A549 (cell line): ENCODE measurements around the gene DECR2. TPM values are rescaled to one million over a fixed set of nuclear protein-coding genes. Genes with fewer than 3 reads are reported as not detected.
"Not testable (repeated sequence)": the region's sequence is repeated elsewhere in the genome, so short reads cannot be mapped to it uniquely, and the experiment has no call there.

ENCODE experiments used
- ATAC-seq, 2 experiments: fragments of 200-7000 bp in 1 of 2; fragments of >200 bp in 1 of 2; cut with Nextera tagmentation in 1 of 2; cut with Tn5 transposase in 1 of 2; 3 replicates each; pipeline versions ENCODE4 v1.8.0 to v1.9.1; 2018 to 2020; ENCODE audit warnings: mild to moderate bottlenecking in 1 of 2, moderate library complexity in 1 of 2
- CTCF ChIA-PET: fragments of 300-600 bp; sonication (Branson Sonifier 250); formaldehyde crosslinking; extraction: SDS; loops from one replicate; lab custom pipeline; 2021; ENCODE audit warnings: antibody characterized with exemption, inconsistent platforms; lab: Yijun Ruan, JAX
- POLR2A ChIA-PET: fragments of 350-600 bp; formaldehyde crosslinking; extraction: SDS; loops from one replicate; lab custom pipeline; 2021; ENCODE audit warnings: antibody characterized with exemption, inconsistent platforms; lab: Yijun Ruan, JAX
- DNase-seq, 2 experiments: peaks; one replicate each; pipeline versions ENCODE4 v3.0.0 to v3.0.0-alpha.2; 2011 to 2016; ENCODE audit warnings: low read depth in 1 of 2, low spot score in 1 of 2
- FAIRE-seq: peaks from 2 replicates; lab custom pipeline; 2011; peaks lifted over from hg19 to GRCh38; lab: Jason Lieb, UNC
- H3K27ac ChIP-seq, 2 experiments: fragments of >200 bp; sonication (Bioruptor Twin); formaldehyde crosslinking; 3 replicates each; pipeline ENCODE4 v1.5.1; 2016 to 2017
- H3K4me1 ChIP-seq: fragments of >200 bp; sonication (Bioruptor Twin); formaldehyde crosslinking; 3 replicates; pipeline ENCODE4 v1.6.1; 2016
- H3K4me2 ChIP-seq: fragments of >200 bp; sonication (Bioruptor Twin); formaldehyde crosslinking; 3 replicates; pipeline ENCODE4 v1.6.1; 2016
- H3K4me3 ChIP-seq: fragments of >200 bp; sonication (Bioruptor Twin); formaldehyde crosslinking; 3 replicates; pipeline ENCODE4 v1.5.1; 2016
- H3K9me3 ChIP-seq: fragments of >200 bp; sonication (Bioruptor Twin); formaldehyde crosslinking; 3 replicates; pipeline ENCODE4 v1.6.1; 2016
- CBX2 ChIP-seq: fragments of 200-600 bp; sonication (generic); IDR thresholded peaks from 2 replicates; pipeline ENCODE4 v1.6.1; 2016; ENCODE audit warnings: low read depth, mild to moderate bottlenecking, borderline replicate concordance
- E2F6 ChIP-seq: IDR thresholded peaks from 2 replicates; pipeline ENCODE4 v1.6.1; 2012; ENCODE audit warnings: low read depth, borderline replicate concordance
- ELK1 ChIP-seq: fragments of 150-350 bp; IDR thresholded peaks from 2 replicates; pipeline ENCODE4 v1.6.1; 2014; ENCODE audit warnings: low read depth, mild to moderate bottlenecking, low read length
- ESRRA ChIP-seq: fragments of 150-350 bp; IDR thresholded peaks from 2 replicates; pipeline ENCODE4 v1.6.1; 2014; ENCODE audit warnings: mild to moderate bottlenecking, low read length, borderline replicate concordance
- FOSB ChIP-seq: fragments of 250-450 bp; sonication (Bioruptor Pico); IDR thresholded peaks from 2 replicates; pipeline ENCODE4 v1.5.0; 2020; ENCODE audit warnings: mild to moderate bottlenecking, moderate library complexity
- FOSL2 ChIP-seq, 2 experiments: fragments of 450-650 bp in 1 of 2; fragments of >200 bp in 1 of 2; sonication (Bioruptor Twin) in 1 of 2; formaldehyde crosslinking; IDR thresholded peaks; 2 replicates each; pipeline versions ENCODE4 v1.5.0 to v1.6.1; 2016 to 2020; ENCODE audit warnings: mild to moderate bottlenecking in 1 of 2, moderate library complexity in 1 of 2
- HES2 ChIP-seq: fragments of >200 bp; sonication (Bioruptor Twin); formaldehyde crosslinking; IDR thresholded peaks from 2 replicates; pipeline ENCODE4 v1.6.1; 2016
- HOXB13 ChIP-seq: fragments of 250-450 bp; sonication (Bioruptor Pico); IDR thresholded peaks from 2 replicates; pipeline ENCODE4 v1.5.0; 2020; ENCODE audit warnings: low read depth, mild to moderate bottlenecking, moderate library complexity
- JUNB ChIP-seq: fragments of >200 bp; sonication (Bioruptor Twin); formaldehyde crosslinking; IDR thresholded peaks from 2 replicates; pipeline ENCODE4 v1.6.1; 2016
- KDM1A ChIP-seq: fragments of 200-600 bp; sonication (generic); IDR thresholded peaks from 2 replicates; pipeline ENCODE4 v1.6.1; 2016; ENCODE audit warnings: low read depth, mild to moderate bottlenecking
- MAFK ChIP-seq: fragments of 450-650 bp; IDR thresholded peaks from 2 replicates; pipeline ENCODE4 v1.6.1; 2014; ENCODE audit not compliant: partially characterized antibody
- MAX ChIP-seq: IDR thresholded peaks from 2 replicates; pipeline ENCODE4 v1.6.1; 2012
- NPAS2 ChIP-seq: fragments of 250-450 bp; sonication (Bioruptor Pico); IDR thresholded peaks from 2 replicates; pipeline ENCODE4 v1.8.0; 2022; ENCODE audit warnings: mild to moderate bottlenecking, moderate library complexity, borderline replicate concordance
- RAD21 ChIP-seq, 2 experiments: fragments of >200 bp in 1 of 2; sonication (Bioruptor Twin) in 1 of 2; formaldehyde crosslinking in 1 of 2; IDR thresholded peaks in 1 of 2; conservative IDR thresholded peaks in 1 of 2; 2 replicates in 1 of 2; 3 replicates in 1 of 2; pipeline ENCODE4 v1.6.1; 2012 to 2018; ENCODE audit warnings: inconsistent platforms in 1 of 2
- RARB ChIP-seq: fragments of 250-450 bp; sonication (Bioruptor Pico); IDR thresholded peaks from 2 replicates; pipeline ENCODE4 v1.8.0; 2021; ENCODE audit warnings: mild to moderate bottlenecking, moderate library complexity
- REST ChIP-seq: fragments of 200-600 bp; sonication (generic); IDR thresholded peaks from 2 replicates; pipeline ENCODE4 v1.6.1; 2016; ENCODE audit warnings: antibody characterized with exemption, mild to moderate bottlenecking, moderate library complexity
- SREBF2 ChIP-seq: fragments of 450-650 bp; IDR thresholded peaks from 2 replicates; pipeline ENCODE4 v1.6.1; 2014; ENCODE audit warnings: mild to moderate bottlenecking, moderate library complexity
- TFCP2L1 ChIP-seq: fragments of 250-450 bp; sonication (Bioruptor Pico); IDR thresholded peaks from 2 replicates; pipeline ENCODE4 v1.5.0; 2021; ENCODE audit warnings: mild to moderate bottlenecking
- ZSCAN20 ChIP-seq: fragments of 250-450 bp; sonication (Bioruptor Pico); IDR thresholded peaks from 2 replicates; pipeline ENCODE4 v1.8.0; 2022; ENCODE audit warnings: mild to moderate bottlenecking, moderate library complexity
- WGBS: methylation state at CpG from one replicate; pipeline ENCODE4 v1.1.6; 2017; ENCODE audit errors: missing lambda C conversion rate; 5-methylcytosine and 5-hydroxymethylcytosine counted together
- polyA plus RNA-seq, 4 experiments: library from polyadenylated mRNA; depleted of rRNA in 3 of 4; stranded (reverse); fragments of >200 nt; fragmentation: RNase III in 1 of 4; extraction: RNeasy Plus Mini Kit Qiagen cat#74134 plus additional on column Dnase treatment in 1 of 4; gene quantifications; 2 replicates in 3 of 4; 3 replicates in 1 of 4; pipeline ENCODE4 v1.2.3, GENCODE V29; 2011 to 2017

Gene DECR2
- polyA plus RNA-seq, 2 of the 4 experiments (the other 2 are of a cell fraction) = 15.5 to 34.2 TPM

- no peaks in the 10 kb centered on the region for H3K9me3 ChIP-seq
- POLR2A ChIA-PET = no interaction called here
- FAIRE-seq = no peak
- no peak for ATAC-seq
- DNase-seq = no peak
- no peak overlapping the region for H3K4me3 ChIP-seq
- no peak overlapping the region for H3K27ac ChIP-seq
- peaks cover 5% of the 10 kb centered on the region; the same call in 2 of the 3 replicates for H3K4me1 ChIP-seq
- WGBS = 91% methylated on average over 28 of the region's 42 CpGs
- no peak for TF ChIP-seq TFCP2L1 (CRISPR knock-in tag)
- TF ChIP-seq HOXB13 (CRISPR knock-in tag) = no peak
- no peak for TF ChIP-seq RARB (CRISPR knock-in tag)
- no peak for TF ChIP-seq SREBF2
- no peak for TF ChIP-seq FOSB (CRISPR knock-in tag)
- H3K4me2 ChIP-seq = no peak overlapping the region
- CTCF ChIA-PET = no interaction called here
Measured at GRCh38 chr16:377419-377951, 24.2 kb upstream of the DECR2 start.

GRCh38 chr16:378113-378820 is 23.4 kb upstream of the DECR2 start:
- 98% methylated on average over 11 of the region's 36 CpGs for WGBS
- H3K4me3 ChIP-seq, FAIRE-seq, H3K4me2 ChIP-seq, POLR2A ChIA-PET, DNase-seq, H3K27ac ChIP-seq, ATAC-seq, H3K9me3 ChIP-seq: not testable (repeated sequence)
- H3K4me1 ChIP-seq = peaks cover 10% of the 10 kb centered on the region; the same call in 2 of the 3 replicates
- CTCF ChIA-PET = interaction anchor here (3.4 kb wide), 1 partner anchor 16 kb away, joined by 11 read pairs; no protein-coding TSS in a partner anchor

- H3K27ac ChIP-seq = no peak overlapping the region
- H3K4me1 ChIP-seq = peaks cover 10% of the 10 kb centered on the region; the same call in 2 of the 3 replicates
- TF ChIP-seq HES2 (no peak), E2F6 (no peak), NPAS2 (CRISPR knock-in tag) (no peak), HOXB13 (CRISPR knock-in tag) (no peak), RAD21 (conservative IDR thresholded peaks at IDR 0.05 in 1 of 2, IDR thresholded peaks at IDR 0.05 in 1 of 2) (no peak)
- no peak for FAIRE-seq
- 70% methylated on average over 7 of the region's 14 CpGs for WGBS
- H3K9me3 ChIP-seq = no peaks in the 10 kb centered on the region
- no peak overlapping the region for H3K4me3 ChIP-seq
- POLR2A ChIA-PET = no interaction called here
- no peak for ATAC-seq
- H3K4me2 ChIP-seq = no peak overlapping the region
- DNase-seq = no peak
- CTCF ChIA-PET = interaction anchor here (1.2 to 3.4 kb wide), 2 partner anchors 8 to 16 kb away, joined by 5 to 11 read pairs; partner anchors contain the start of gene MRPL28
Measured at GRCh38 chr16:378821-379182, 22.9 kb upstream of the DECR2 start.

- Histone ChIP-seq H3K4me1 (peaks cover 10% of the 10 kb centered on the region; the same call in 2 of the 3 replicates), H3K9me3 (no peaks in the 10 kb centered on the region), H3K4me3 (no peak overlapping the region), H3K4me2 (no peak overlapping the region), H3K27ac (no peak overlapping the region)
- CTCF ChIA-PET = interaction anchor here (1.2 to 3.4 kb wide), 2 partner anchors 9 to 17 kb away, joined by 5 to 11 read pairs; partner anchors contain the start of gene MRPL28
- no peak for FAIRE-seq
- no peak for ATAC-seq
- WGBS = 86% methylated on average over 10 of the region's 16 CpGs
- POLR2A ChIA-PET = no interaction called here
- no peak for DNase-seq
- TF ChIP-seq ESRRA (no peak), REST (no peak), CBX2 (no peak), FOSL2 (IDR thresholded peaks at IDR 0.05) (no peak), FOSL2 (CRISPR knock-in tag; IDR thresholded peaks at IDR 0.05) (no peak), RAD21 (conservative IDR thresholded peaks at IDR 0.05 in 1 of 2, IDR thresholded peaks at IDR 0.05 in 1 of 2) (no peak), HES2 (no peak), ELK1 (no peak), KDM1A (no peak), MAX (no peak), ZSCAN20 (CRISPR knock-in tag) (no peak), JUNB (no peak), MAFK (no peak)
Measured at GRCh38 chr16:379183-379960, 22.3 kb upstream of the DECR2 start.
